Liver (tissue), 3 donors: ENCODE measurements around the gene TNFRSF25.

Source experiments
- CTCF ChIP-seq: fragments of 150-350 bp; IDR thresholded peaks from 2 replicates; pipeline ENCODE4 v1.5.1; 2017; ENCODE audit warnings: improper control_type of control experiment, low read depth, low read length; ENCODE audit not compliant: missing input control
- EGR1 ChIP-seq, 2 donors: IDR thresholded peaks; 2 replicates each; pipeline ENCODE4 v1.6.1; 2016 to 2018; ENCODE audit warnings: antibody characterized with exemption in 2 of 2, low read depth in 2 of 2
- GABPA ChIP-seq, 2 donors: IDR thresholded peaks in 1 of 2; conservative IDR thresholded peaks in 1 of 2; 2 replicates each; pipeline ENCODE4 v1.6.1; 2016; ENCODE audit warnings: antibody characterized with exemption in 2 of 2, mild to moderate bottlenecking in 1 of 2, moderate library complexity in 1 of 2
- JUND ChIP-seq, 2 donors: IDR thresholded peaks; 2 replicates each; pipeline ENCODE4 v1.6.1; 2016; ENCODE audit warnings: antibody characterized with exemption in 2 of 2
- RAD21 ChIP-seq, 2 donors: IDR thresholded peaks; 2 replicates each; pipeline ENCODE4 v1.6.1; 2016; ENCODE audit warnings: antibody characterized with exemption in 2 of 2, mild to moderate bottlenecking in 2 of 2
- RXRA ChIP-seq, 2 donors: IDR thresholded peaks; 2 replicates each; pipeline ENCODE4 v1.6.1; 2017 to 2018; ENCODE audit warnings: antibody characterized with exemption in 2 of 2, mild to moderate bottlenecking in 1 of 2
- TAF1 ChIP-seq: conservative IDR thresholded peaks from 2 replicates; pipeline ENCODE4 v1.6.1; 2016; ENCODE audit warnings: antibody characterized with exemption, mild to moderate bottlenecking
- YY1 ChIP-seq: IDR thresholded peaks from 2 replicates; pipeline ENCODE4 v1.6.1; 2016; ENCODE audit warnings: antibody characterized with exemption, mild to moderate bottlenecking
- ZBTB33 ChIP-seq: IDR thresholded peaks from 2 replicates; pipeline ENCODE4 v1.6.1; 2016; ENCODE audit warnings: antibody characterized with exemption
- TF ChIP-seq, protein P1 (sequence below): IDR thresholded peaks from 2 replicates; pipeline ENCODE4 v1.6.1; 2016; ENCODE audit warnings: antibody characterized with exemption
- TF ChIP-seq, protein P2 (sequence below): IDR thresholded peaks from 2 replicates; pipeline ENCODE4 v1.6.1; 2016; ENCODE audit warnings: antibody characterized with exemption
- TF ChIP-seq, protein P3 (sequence below): IDR thresholded peaks from 2 replicates; pipeline ENCODE4 v1.6.1; 2016; ENCODE audit warnings: antibody characterized with exemption, mild to moderate bottlenecking
- donor health status: healthy.
- donor health status: healthy.

DNA sequence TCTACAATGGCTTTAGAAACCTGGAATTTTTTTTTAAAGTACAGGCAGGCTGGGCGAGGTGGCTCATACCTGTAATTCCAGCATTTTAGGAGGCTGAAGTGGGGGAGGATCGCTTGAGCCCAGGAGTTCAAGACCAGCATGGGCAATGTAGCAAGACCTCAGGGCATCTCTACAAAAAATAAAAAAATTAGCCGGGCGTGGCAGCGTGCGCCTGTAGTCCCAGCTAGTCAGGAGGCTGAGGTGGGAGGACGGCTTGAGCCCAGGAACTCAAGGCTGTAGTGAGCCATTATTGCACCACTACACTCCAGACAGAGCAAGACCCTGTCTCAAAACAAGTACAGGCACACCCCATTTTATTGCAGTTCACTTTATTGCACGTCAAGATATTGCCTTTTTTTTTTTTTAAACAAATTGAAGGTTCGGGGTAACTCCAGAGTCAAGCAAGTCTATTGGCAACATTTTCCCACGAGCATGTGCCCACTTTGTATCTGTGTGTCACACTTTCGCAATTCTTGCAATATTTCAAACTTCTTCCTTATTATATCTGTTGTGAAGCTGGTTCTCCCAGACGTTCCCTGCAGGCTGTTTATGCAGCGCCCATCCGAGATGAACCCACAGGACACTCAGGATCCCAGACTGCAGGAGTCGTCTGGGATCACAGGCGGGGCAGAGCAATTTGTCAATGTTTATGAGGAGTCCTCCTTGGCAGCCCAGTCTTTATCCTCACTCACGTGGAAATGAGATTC lies 50.9 kb downstream of the TNFRSF25 start:
- no peak for TF ChIP-seq CTCF
- TF ChIP-seq, protein P1, sequence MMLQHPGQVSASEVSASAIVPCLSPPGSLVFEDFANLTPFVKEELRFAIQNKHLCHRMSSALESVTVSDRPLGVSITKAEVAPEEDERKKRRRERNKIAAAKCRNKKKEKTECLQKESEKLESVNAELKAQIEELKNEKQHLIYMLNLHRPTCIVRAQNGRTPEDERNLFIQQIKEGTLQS: no peak
- TF ChIP-seq YY1: no peak
- TF ChIP-seq GABPA (IDR thresholded peaks at IDR 0.05 in 1 of 2, conservative IDR thresholded peaks at IDR 0.05 in 1 of 2): no peak
- TF ChIP-seq RXRA (IDR thresholded peaks at IDR 0.05): no peak
- TF ChIP-seq, protein P2, sequence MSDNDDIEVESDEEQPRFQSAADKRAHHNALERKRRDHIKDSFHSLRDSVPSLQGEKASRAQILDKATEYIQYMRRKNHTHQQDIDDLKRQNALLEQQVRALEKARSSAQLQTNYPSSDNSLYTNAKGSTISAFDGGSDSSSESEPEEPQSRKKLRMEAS: no peak
- TF ChIP-seq TAF1: no peak
- no peak for TF ChIP-seq EGR1 (IDR thresholded peaks at IDR 0.05; ENCODE audit: low read depth in 2 of 2)
- no peak for TF ChIP-seq RAD21 (IDR thresholded peaks at IDR 0.05)
- TF ChIP-seq JUND (IDR thresholded peaks at IDR 0.05): no peak
- TF ChIP-seq, protein P3, sequence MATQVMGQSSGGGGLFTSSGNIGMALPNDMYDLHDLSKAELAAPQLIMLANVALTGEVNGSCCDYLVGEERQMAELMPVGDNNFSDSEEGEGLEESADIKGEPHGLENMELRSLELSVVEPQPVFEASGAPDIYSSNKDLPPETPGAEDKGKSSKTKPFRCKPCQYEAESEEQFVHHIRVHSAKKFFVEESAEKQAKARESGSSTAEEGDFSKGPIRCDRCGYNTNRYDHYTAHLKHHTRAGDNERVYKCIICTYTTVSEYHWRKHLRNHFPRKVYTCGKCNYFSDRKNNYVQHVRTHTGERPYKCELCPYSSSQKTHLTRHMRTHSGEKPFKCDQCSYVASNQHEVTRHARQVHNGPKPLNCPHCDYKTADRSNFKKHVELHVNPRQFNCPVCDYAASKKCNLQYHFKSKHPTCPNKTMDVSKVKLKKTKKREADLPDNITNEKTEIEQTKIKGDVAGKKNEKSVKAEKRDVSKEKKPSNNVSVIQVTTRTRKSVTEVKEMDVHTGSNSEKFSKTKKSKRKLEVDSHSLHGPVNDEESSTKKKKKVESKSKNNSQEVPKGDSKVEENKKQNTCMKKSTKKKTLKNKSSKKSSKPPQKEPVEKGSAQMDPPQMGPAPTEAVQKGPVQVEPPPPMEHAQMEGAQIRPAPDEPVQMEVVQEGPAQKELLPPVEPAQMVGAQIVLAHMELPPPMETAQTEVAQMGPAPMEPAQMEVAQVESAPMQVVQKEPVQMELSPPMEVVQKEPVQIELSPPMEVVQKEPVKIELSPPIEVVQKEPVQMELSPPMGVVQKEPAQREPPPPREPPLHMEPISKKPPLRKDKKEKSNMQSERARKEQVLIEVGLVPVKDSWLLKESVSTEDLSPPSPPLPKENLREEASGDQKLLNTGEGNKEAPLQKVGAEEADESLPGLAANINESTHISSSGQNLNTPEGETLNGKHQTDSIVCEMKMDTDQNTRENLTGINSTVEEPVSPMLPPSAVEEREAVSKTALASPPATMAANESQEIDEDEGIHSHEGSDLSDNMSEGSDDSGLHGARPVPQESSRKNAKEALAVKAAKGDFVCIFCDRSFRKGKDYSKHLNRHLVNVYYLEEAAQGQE: no peak
- TF ChIP-seq ZBTB33: no peak
